SKM-1 (cell line): ENCODE data around the gene ADRB2.

Experiments used
- DNase-seq: peaks from one replicate; lab custom pipeline; 2025; ENCODE audit not compliant: unreplicated experiment; lab: John Stamatoyannopoulos, UW

The ADRB2 gene

GRCh38 chr5:148830211-148830610, 3.8 kb downstream of the ADRB2 start:
- DNase-seq = no peak

- peak; percentile 23 for DNase-seq
These were observed 5.5 kb downstream of the ADRB2 start for GRCh38 chr5:148831590-148832565.

- peak; percentile 27 for DNase-seq
These were observed 6.7 kb downstream of the ADRB2 start for GRCh38 chr5:148833122-148833521.

- no peak for DNase-seq
These were observed 7.5 kb downstream of the ADRB2 start for GRCh38 chr5:148833925-148834324.

DNA sequence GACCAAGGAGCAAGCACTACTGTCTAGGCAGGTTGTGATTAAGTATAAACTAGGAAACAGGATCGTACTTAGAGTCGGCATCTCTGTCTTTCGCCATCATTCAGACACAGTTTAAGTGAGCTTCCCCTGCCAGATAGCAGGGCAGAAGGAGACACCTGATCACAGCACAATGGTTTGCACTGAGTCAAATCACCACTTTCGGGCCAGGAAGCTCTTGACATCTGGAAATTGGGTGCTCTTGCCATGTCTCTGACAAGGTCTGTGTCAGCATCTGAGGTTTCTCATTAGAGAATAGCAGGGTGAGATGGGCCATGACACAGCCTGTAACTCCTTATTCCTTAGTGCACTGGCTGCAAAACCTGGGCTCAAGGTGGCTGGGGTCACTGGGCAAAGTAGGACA, 8.3 kb downstream of the ADRB2 start:
- DNase-seq = no peak

DNA sequence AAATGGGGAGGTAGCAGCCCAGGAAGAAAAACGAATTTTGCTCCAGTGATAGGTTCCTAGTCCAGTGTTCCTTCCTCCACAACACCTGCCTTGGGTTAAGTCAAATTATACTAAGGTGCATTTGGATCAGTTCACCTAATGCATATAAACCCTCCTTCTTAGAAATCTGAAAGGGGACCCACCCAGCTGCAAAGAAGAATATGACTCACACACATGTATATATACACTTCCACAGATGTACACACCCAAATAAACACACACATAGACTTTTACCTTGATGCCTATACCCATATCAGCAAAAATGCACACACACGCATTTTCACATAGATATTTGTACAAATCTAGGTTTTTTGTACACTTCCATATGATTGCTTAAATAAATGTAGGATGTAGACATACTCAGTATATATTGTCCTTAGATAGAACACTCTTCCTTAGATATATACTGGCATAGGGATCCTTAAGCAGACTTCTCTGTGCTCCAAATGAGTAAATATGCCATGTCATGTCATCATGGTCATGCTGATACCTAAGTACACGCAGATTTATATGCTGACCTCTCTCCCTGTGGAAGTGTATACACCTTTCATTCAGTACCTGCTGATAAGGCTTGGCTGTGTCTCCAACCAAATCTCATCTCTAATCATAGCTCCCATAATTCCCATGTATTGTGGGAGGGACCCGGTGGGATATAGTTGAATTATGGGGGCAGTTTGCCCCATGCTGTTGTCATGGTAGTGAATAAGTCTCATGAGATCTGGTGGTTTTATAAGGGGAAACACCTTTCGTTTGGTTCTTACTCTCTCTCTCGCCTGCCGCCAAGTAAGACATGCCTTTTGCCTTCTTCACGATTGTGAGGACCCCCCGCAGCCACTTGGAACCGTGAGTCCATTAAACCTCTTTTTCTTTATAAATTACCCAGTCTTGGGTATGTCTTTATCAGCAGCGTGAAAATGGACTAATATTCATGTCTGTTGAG, 10.2 kb downstream of the ADRB2 start:
- no peak for DNase-seq

DNA sequence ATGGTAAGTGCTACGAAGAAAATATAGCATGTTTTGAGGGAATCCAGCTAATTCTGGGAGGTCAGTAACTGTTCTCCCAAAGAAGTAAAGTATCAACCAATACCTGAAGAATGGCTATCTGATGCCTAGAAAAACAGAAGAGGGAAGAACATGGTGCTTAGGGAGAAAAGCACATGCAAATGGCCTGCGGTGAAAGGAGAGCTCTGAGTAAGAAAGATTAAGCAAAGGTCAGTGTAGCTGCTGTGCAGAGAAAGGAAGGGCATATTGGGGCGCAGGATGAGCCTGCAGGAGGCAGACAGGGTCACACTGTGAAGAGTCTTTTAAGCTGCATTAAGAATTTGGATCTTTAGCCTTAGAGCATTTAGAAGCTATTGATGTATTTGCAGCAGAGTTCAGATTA, 11.0 kb downstream of the ADRB2 start:
- no peak for DNase-seq

DNA sequence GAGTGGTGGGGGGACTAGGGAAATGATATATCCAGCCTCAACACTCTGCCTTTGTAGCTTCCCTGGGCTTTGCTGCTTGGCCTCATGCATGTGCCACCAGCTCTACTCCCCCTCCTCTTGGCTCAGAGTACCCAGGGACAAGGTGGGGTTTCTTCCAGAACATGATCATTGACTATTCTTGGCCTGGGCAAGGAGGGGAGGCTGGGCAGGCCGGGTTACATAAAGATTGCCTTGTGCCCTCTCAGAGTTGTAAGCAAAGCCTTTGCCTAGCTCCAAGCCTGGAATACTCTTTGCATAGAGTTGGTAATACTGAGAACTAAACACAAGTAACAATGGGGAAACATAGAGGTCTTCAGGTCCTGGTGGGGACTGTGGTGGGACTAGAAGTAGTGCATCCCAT, 11.9 kb downstream of the ADRB2 start:
- no peak for DNase-seq

DNA sequence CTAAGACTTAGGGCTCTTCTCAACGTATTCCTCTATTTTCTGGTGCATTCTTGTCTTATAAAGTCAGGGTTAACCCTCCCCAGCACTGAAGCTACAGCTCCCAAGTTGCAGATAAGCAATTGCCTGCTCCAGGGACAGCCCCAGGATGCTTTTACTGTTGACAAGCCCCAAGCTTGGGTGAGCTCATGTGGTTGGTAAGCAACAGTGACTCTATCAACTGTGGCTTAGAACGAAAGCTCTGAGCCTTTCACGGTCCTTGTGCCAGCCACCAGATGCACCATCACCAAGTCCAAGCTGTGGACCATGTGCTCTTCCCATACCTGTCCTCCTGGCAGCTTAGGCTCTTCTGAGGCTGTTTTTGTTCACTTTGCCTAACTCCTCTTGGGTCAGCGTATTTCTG, 13.5 kb downstream of the ADRB2 start:
- DNase-seq = no peak

DNA sequence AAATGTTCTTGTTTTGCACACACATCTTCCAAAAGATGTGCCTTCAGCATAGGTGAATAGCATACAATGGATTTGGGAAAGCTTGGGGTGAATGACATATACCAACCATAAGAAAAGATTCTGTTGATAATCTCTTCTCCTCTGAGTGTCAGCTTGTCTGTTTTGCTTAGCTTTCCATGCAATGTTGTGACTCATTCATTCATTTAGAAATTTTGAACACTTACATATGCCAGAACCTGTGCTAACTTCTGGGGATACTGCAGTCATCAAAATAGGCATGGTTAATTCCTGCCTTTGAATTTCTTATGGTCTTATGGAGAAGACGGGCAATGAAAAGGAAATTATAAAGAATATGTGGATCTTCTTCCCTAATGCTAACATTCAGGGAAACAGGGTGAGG, 14.1 kb downstream of the ADRB2 start:
- DNase-seq = no peak

DNA sequence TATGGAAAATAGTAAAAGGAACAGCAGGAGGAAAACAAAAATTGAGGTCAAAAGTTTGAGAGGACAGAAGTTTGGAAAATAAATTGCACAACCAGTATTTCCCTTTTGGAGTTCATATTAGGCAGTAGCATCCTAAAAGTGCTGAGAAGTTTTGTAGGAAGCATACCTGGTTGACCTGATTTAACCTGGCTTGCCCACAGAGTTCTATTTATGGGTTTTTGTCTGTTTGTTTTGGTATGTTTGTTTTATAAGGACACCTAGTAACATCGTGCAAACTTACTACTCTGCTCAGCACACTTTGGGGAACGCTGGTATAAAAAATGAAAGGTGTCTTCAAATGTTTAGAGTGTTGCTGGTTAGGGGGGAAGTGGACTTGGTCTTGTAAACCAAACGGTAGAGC, 15.1 kb downstream of the ADRB2 start:
- no peak for DNase-seq

GRCh38 chr5:148842161-148842560, 15.8 kb downstream of the ADRB2 start:
- no peak for DNase-seq

- no peak for DNase-seq
These were observed 17.3 kb downstream of the ADRB2 start for GRCh38 chr5:148843510-148844318.

DNA sequence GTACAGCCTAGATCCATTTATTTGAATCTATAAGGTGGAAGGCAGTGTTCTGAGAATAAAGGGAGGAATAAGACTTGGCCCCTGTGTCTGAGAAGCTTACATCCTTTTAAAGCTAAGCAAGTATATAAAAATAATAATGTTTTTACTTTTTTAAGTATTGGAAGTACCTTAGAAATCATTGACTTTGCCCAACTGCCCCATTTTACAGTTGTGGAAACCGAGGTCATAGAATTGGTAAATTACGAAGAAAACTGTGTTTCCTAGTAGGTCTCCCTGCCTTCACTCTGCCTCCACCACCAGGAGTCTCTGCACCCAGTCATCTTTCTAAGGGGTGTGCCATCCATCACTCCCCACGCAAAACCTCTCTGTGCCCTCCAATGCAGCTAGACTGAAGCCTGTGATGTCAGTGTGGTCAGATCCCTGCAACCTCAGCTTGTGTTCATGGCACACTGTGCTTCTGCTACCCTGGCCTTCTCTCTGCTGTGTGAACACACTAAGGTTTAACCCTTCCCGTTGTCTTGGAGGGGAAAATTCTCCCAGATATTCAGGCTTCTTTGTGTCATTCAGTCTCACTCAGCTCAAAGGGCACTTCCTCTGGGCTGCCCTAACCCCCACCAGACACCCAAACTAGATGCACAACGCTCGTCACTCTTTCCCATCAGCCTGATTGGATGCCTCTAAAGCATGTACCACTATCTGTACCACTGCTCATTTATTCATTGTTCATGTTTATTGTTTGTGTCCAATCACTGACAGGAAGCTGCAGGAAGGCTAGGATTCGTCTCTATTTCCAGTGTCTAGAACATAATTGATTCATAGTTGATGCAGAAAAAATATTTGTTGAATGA, 18.2 kb downstream of the ADRB2 start:
- no peak for DNase-seq

DNA sequence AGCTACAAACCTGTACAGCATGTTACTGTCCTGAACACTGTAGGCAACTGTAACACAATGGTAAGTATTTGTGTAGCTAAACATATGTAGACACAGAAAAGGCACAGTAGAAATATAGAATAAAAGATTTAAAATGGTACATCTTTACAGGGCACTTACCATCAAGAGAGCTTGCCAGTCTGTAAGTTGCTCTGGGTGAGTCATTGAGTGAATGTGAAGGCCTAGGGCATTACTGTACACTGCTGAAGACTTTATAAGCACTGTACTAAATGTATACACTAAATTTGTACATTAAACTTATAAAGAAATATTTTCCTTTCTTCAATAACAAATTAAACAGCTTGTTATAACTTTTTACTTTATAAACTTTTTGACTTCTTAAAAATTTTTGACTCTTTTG, 20.5 kb downstream of the ADRB2 start:
- DNase-seq = no peak

DNA sequence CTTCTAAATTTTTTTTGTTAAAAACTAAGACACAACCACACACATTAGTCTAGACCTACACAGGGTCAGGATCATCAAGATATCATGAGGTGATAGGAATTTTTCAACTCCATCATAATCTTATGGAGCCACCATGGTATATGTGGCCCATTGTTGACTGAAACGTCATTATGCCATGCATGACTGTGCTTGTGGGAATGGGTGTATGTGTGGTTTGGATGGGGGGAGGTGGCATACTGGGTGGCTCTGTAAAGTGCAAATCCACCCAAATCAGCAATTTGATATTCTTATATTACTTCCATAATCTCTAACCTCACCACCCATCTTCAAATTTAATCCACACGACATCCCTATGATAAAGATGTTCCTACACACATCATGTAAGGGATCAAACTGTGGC, 21.0 kb downstream of the ADRB2 start:
- DNase-seq = no peak

DNA sequence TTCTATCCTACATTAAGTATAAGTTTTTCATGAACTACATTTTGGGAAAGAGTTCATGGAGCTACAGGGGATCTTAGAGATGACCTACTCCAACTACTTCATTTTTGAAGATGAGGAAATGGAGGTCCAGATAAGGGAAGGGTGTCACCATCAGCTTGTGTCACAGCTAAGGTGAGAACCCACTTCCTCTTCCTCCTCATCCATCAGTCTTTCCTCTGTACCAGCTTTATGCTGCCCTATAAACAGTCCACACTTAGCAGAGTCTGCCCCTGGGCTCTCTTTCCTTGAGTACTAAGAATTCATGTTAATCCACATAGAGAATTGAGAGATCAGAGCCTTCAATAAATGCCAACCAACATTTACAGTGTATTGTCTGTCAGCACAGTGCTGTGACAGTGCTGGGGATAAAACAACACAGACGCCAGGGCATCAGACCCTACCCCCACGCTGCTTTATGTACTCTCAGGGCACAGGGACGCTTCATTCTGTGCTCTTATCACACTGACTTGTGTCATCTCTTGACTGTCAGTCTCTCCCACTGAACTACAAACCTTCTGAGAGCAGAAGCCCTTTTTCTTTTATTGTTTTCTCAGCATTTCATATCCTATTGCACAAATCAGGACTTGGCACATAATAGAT, 22.1 kb downstream of the ADRB2 start:
- DNase-seq = peak; percentile 22

DNA sequence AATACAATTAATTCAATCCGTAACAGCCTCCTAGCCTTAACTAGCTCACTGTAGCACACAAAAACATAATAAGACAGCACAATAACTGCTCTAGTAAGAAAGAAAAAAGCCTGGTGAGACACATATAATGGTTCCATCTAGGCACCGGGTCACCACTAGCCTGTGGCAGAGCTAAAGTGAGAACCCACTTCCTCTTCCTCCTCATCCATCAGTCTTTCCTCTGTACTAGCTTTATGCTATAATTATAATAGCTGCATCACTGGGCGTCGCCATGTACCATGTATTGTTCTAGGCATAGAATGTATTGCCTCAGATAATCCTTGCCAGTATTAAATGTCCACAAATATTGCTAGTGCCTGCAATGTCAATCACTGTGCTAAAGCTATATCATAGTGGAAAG, 23.1 kb downstream of the ADRB2 start:
- peak; percentile 15 for DNase-seq

DNA sequence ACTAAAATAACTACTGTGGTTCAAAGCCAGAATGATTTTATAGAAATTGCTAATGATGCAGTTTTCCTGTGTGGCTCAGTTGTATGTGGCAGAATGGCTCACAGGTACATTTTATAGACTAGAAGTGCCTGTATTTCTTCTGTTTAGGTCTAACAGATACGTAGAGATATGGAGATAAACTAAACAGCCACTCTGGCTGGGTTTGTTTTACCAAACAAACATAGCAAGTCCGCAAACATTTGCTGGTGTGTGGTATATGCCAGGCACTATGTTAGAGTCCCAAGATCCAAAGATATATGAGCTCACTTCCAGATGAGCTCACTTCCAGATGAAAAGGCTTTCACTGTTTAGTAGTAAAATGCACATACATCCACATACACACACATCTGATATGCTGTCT, 24.4 kb downstream of the ADRB2 start:
- no peak for DNase-seq

DNA sequence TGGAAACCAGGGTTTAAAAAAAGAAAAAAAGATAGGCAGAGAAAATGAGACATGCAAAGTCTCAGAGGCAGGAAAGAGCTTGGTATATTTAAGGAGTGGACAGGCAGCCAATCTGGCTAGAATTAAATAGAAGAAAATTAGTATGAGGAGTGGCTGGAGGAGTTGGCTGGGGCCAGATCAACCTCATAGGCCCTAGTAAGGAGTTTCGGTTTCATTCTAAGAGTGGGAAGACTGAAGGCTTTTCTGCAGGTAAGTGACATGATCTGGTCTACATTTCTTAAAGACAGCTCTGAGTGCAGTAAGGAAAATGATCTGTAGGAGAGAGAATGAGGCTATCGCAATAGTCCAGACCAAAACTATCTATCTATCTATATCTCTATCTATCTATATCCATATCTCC, 27.5 kb downstream of the ADRB2 start:
- DNase-seq = no peak
